ENCODE results near the gene FAM181B.
A peak's percentile ranks its signal among the peaks of the same experiment; 100 is the strongest.

FAM181B gene, protein sequence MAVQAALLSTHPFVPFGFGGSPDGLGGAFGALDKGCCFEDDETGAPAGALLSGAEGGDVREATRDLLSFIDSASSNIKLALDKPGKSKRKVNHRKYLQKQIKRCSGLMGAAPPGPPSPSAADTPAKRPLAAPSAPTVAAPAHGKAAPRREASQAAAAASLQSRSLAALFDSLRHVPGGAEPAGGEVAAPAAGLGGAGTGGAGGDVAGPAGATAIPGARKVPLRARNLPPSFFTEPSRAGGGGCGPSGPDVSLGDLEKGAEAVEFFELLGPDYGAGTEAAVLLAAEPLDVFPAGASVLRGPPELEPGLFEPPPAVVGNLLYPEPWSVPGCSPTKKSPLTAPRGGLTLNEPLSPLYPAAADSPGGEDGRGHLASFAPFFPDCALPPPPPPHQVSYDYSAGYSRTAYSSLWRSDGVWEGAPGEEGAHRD

DNA sequence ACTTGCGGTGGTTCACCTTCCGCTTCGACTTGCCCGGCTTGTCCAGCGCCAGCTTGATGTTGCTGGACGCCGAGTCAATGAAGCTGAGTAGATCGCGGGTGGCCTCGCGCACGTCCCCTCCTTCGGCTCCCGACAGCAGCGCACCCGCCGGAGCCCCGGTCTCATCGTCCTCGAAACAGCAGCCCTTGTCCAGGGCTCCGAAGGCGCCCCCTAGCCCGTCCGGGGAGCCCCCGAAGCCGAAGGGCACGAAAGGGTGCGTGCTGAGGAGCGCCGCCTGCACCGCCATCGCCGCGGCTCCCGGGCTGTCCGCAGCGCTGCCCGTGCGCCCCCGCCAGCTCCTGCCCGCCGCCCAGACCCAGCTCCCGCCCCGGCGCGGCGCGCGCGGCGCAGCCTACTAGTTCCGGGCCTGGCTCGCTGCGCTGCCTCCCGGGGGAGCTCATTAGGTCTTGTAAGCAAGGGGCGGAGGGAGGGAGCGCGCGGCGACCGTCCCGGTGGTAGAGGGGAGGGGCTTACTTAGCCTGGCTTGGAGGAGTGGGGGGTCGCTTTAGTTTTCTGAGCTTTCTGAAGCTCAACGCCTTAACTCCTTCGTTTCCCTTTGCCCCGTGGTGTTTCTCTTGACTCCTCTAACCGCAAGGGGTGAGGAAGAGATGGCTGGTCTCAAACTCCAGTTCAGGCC lies at the start of gene FAM181B:
FAM181B (minus strand) TSS at position 421 of the 676 bp plus-strand sequence; CDS start at position 286, 135 bp downstream.
- no peak for FAIRE-seq

DNA sequence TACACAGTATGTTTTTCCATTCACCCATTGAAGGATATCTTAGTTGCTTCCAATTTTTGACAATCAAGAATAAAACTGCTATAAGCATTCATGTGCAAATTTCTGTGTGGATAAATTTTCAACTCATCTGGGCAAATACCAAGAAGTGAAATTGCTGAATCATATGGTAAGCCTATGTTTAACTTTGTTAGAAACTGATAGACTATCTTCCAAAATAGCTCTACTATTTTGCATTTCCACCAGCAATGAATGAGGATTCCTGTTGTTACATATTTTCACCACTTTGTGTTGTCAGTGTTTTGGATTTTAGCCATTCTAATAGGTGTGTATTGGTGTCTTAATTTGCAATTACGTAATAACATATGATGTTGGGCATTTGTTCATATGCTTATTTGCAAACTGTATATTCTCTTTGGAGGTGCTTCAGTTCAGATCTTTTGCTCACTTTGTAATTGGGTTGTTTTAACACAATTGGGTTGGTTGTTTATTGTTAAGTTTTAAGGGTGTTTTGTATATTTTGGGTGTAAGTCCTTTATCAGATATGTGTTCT lies 49.2 kb upstream of the FAM181B start:
- no peak for FAIRE-seq

DNA sequence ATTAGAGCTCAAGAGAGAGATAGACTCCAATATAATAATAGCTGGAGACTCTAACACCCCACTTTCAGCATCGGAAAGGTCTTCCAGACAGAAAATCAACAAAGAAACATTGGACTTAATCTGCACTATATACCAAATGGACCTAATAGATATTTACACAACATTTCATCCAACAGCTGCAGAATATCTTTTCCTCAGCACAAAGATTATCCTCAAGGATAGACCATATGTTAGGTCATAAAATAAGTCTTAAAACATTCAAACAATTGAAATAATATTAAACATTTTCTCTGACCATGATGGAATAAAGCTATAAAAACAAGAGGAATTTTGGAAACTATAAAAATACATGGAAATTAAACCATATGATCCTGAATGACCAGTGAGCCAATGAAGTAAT lies 45.1 kb upstream of the FAM181B start:
- FAIRE-seq = no peak

DNA sequence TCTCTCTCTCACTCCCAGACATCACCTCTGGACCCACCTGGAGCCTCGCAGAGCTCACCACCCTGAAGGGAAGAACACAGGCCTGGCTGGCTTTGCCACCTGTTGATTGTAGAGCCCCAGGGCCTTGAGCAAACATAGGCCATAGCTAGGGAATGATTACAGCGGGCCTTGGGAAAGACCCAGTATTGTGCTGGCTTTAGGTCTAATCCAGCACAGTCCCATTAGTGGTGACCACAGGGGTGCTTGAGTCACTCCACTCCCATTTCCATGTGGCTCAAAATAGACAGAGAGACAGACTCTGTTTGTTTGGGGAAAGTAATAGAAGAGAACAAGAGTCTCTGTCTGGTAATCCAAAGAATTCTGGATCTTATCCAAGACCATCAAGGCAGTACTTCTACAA lies 42.7 kb upstream of the FAM181B start:
- FAIRE-seq = no peak

DNA sequence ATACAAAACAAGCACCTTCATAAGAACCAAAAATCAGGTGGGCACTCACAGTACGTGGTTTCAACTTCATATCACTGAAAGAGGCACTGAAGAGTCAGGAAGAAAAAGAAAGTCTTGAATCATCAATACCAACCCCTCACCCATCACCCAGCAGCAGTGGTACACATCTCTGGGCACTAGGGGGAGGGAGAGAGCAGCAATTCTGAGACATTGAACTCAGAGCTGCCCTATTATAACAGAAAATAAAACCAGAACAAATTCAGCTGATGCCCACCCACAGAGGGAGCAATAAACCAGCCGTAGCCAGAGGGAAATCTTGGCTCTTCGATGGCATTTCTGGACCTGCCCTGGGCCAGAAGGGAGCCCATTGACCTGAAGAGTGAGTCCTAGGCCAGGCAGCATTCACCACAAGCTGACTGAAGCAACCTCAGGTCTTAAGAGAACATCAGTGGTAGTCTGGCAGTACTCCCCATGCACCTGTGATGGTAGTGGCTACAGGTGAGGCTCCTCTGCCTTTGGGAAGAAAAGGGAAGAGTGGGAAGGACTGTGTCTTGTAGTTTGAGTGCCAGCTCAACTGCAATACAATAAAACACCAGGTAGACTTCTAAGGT lies 42.2 kb upstream of the FAM181B start:
- no peak for FAIRE-seq

DNA sequence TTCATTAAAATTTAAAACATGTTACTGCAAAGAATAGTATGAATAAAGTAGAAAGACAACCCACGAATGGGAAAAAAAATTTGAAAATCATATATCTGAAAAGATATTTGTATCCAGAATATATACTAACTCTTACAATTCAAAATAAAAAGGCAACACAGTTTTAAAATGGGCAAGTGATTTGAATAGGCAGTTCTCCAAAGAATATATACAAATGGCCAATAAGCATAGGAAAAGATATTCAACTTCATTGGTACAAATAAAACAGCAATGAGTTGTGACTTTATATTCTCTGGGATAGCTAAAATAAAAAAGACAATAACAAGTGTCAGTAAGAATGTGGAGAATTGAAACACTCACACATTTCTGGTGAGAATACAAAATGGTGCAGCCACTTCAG lies 41.6 kb upstream of the FAM181B start:
- FAIRE-seq = no peak

DNA sequence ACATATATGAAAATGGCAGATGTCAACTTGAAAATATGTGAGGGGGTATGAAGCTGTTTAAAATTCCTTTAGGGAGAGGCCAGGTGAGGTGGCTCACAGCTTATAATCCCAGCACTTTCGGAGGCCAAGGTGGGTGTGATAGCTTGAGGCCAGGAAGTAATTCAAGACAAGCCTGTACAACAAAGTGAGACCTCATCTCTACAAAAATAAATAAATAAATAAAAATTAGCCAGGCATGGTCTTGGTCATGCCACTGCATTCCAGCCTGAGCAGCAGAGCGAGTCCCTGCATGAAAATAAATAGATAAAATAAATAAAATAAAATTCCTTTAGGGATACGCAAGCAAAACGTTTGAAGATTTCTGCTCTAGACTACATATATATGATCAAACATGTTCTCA lies 38.1 kb upstream of the FAM181B start:
- no peak for FAIRE-seq

DNA sequence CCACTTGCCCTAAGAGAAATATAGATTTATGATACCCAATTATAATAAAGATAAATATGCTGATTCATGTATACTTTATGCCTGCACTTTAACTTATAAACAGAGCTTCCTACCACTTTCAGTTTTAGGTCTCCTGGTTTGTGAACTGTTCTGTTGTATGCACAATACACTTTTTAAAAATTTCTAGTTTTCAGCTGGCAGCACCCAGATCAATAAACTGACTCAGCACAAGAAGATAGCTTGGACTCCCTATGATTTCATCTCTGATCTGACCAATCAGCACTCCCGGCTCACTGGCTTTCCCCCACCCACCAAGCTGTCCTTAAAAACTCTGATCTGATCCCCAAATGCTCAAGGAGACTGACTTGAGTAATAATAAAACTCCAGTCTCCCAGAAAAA lies 33.5 kb upstream of the FAM181B start:
- no peak for FAIRE-seq

DNA sequence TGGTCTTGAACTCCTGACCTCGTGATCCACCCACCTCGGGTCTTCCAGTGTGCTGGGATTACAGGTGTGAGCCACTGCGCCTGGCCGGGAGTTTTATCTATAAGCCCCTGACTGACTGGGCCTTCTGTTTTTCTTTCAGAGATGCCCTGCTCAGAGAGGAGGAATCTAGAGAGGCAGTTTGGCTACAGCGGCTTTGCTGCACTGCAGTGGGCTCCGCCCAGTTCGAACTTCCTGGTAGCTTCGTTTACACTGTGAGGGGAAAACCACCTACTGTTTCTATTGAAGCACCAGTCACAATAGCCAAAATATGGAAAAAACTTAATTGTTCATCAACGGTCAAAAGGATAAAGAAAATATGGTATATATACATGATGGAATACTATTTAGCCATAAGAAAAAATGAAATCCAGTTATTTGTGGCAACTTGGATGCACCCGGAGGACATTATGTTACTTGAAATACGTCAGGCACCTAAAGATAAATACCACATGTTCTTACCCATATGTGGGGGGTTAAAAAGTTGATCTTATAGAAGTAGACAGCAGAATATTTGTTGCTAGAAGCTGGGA lies 31.9 kb upstream of the FAM181B start:
- FAIRE-seq = no peak

DNA sequence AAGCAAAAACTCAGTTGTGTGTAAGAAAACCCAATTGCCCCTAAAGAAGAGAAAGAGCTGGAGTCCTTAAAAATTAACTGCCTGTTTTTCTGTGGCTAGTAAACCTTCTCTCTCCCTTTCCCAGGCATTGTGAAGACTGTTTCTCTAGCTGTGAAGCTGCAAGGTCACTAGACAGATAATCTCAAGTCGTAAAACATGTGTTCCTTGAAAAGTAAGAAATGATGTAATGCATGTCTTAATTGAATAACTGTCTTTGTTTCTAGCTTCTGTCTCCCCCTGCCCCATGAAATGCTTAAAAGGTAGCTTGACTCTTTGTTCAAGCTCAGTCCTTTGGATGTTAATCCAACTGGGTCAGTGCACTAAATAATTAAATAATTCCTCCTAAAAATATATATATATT lies 29.5 kb upstream of the FAM181B start:
- FAIRE-seq = no peak

DNA sequence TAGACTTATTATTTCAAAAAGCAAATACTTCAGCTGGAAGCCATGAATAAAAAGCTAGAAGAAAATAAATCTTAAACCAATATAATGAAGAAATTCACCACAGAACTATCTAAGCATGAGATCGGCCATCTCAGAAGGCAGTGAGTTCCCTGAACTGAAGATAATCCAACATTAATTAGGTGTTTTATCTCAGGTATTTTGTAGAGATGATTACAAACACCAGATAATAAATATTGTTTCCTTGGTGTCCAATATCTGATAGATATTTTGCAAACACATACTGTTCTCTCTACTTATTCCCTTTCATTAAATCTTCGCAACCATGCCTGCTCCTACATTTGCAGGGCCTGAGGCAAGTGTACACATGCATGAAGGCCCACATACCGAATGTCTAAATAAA lies 26.0 kb upstream of the FAM181B start:
- no peak for FAIRE-seq

DNA sequence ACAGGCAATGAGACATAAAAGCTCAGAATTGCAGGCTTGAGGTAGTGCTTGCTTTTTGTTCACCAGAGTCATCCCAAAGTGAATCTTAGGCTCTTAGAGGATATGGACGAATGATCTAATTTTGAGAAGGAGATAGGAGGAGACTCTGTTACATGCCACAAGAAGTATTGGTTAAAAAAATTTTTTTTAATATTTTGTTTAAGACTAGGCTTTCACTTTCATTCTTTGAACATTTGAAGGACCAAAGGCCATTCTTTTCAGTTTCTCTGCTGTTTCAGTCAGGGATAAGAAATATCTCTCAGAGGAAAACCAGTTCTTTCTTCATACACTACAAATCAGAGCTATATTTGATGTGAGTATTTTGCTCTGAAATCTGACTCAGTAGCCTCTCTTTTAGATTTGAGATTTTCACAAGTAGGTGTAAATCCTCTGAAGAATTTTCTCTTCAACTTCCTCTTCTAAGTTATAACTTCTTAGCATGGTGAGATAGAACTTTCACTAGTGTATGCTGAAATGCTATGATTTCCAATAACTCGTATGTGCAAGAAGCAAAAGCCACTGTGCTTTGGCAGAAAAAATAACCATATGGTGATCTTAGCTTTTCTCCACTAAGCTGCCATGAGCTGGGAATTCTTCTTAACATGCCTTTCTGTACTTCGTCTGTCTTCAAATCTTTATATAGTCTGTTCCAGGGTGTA lies 24.1 kb upstream of the FAM181B start:
- FAIRE-seq = peak; percentile 27

DNA sequence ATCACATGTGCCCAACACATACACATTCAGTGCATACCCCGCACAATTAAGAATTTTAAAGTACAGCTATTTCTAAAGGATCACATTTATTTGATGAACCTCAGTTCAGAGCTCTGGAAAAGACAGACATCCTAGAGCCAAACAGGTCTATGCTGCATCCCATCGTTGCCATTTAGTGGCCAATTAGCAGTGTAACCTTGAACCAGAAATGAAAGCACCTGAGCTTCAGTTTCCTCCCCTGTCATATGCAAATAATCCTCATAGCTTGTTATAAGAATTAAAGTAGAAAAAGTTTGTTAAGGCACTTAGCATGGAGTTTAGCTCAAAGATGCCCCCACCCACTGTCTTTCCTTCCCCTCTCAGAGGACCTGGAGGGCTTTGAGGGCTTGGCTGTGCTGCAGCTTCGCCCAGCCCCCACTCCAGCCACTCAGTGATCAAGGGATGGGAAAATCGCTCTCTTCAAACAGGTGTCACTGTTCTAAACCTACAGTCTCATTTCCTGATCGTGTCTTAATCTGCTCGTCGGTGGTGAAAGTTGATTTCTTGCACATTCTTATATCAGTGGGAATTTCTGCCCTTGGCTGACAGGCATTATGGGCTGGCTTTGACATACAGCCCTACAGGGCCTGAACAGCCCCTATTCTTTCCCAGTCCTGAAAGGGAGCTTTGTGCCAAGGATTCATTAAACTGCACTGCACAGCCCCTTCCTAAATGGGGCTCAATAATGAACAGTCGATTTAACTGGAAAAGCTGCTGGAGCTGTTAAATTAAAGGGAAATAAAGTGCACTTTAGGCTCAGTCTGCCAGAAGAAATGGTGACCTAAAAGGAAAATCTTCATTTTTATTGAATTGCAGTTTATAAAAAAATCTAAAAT lies 23.3 kb upstream of the FAM181B start:
- FAIRE-seq = no peak

DNA sequence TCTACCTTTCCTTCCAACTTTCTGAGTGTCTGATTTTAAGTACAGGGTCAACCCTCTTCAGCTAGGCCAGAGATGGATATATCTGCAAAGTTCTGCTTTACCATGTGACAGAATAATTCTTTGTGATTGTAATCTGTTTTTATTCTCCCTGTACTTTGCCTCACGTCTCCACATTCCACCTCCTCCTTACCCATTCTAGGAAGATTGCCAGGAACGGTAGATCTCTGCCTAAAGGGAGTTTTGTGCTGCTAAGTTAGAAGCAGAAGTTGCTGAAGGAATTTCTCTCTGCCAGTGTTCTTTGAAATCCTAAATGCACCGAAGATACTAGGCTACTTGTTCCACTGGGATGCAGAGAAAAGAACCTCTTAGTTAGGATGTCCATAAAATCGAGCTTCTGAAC lies 20.7 kb upstream of the FAM181B start:
- no peak for FAIRE-seq

DNA sequence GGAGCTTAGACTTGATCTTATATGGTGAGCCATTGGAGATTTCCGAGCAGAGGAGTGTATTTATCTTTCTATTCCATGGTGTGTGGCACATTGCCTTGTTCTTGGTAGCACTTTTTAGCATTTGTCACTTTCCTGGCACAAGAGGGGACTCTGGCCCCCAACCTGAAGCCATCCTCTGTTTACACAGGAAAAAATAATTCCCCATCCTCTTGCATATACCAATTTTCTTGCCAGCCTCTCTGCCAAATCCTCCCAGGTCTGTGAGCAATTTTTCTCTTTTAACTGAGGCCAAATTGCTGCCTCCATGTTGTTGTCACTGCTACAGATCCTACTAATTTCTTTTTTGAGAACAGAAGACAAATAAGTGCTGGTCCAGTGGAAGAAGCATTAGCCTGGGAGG lies 20.3 kb upstream of the FAM181B start:
- no peak for FAIRE-seq

DNA sequence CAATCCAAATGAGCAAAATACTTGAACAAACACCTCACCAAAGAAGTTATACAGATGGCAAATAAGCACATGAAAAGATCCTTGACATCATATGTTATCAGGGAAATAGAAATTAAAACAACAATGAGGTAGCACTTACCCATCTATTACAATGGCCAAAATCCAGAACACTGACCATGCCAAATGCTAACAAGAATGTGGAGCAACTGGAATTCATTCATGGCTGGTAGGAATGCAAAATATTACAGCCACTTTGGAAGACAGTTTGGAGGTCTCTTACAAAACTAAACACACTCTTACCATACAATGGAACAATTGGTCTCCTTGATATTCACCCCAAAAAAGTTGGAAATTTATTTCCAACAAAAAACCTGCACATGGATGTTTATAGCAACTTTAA lies 19.1 kb upstream of the FAM181B start:
- no peak for FAIRE-seq

DNA sequence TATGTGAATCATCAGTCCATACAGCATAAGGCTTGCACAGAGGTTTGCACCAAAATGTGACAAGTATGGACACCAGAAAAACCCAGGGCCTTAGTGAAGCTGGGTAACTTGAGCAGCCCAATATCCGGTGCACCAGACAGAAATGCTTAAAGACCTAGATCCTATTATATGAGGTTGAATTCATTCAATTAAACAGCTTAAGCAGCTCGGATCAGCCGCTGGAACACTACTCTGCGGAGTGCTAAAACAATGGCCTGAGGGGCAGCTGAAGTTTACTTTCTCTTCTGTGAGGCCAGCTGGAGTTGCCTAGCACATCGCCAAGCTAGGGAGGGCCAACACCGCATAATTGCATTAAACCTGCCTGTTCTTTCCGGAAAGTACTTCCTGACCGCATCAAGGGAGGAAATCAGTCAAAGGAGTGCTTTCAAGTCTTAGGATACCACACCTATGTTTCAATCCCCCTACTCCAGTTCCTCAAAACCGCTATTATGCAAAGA lies 17.0 kb upstream of the FAM181B start:
- FAIRE-seq = peak; percentile 9

DNA sequence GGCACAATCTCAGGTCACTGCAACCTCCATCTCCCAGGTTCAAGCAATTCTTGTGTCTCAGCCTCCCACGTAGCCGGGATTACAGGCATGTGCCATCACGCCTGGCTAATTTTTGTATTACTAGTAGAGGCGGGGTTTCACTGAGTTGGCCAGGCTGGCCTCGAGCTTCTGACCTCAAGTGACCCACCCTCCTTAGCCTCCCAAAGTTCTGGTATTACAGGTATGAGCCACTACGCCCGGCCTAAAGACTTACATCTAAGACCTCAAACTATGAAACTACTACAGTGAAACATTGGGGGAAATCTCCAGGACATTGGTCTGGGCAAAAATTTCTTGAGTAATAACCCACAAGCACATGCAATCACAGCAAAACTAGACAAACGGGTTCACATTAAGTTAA lies 13.8 kb upstream of the FAM181B start:
- no peak for FAIRE-seq

DNA sequence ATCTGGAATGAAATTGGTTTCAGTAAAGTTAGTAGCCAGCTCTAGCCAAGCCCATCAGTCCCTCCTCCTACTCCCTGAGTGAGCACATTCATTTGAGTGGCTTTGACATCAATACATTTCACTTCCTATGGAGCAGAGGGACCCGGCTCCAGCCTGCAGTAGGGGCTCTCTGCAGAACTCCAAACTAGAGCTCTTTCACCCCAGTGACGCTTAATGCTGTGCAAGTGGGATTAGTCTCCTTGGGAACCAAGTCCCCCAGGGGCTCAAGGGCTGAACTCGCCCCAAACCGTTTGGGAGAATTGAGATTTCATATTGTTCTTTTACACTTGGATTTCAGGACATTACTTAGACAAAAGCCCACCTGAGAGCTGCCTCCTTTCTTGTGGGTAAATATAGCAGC lies 4.4 kb upstream of the FAM181B start:
- no peak for FAIRE-seq

DNA sequence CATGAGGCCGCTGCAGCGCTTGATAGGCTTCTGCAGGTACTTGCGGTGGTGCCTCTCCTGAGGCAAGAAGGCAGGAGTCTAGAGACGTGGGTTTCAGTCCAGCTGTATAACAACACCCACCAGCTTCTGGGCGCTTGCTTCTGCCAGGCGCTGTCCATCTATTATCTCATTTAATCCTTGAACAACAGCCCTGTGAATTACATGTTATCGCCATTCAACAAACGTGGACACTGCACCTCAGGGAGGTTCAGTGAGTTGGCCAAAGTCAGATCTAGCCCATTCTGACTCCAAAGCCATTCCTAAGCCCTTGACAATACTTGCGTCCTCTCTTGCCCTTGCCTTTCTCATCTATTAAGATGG lies 436 bp upstream of the FAM181B start:
- FAIRE-seq = no peak

DNA sequence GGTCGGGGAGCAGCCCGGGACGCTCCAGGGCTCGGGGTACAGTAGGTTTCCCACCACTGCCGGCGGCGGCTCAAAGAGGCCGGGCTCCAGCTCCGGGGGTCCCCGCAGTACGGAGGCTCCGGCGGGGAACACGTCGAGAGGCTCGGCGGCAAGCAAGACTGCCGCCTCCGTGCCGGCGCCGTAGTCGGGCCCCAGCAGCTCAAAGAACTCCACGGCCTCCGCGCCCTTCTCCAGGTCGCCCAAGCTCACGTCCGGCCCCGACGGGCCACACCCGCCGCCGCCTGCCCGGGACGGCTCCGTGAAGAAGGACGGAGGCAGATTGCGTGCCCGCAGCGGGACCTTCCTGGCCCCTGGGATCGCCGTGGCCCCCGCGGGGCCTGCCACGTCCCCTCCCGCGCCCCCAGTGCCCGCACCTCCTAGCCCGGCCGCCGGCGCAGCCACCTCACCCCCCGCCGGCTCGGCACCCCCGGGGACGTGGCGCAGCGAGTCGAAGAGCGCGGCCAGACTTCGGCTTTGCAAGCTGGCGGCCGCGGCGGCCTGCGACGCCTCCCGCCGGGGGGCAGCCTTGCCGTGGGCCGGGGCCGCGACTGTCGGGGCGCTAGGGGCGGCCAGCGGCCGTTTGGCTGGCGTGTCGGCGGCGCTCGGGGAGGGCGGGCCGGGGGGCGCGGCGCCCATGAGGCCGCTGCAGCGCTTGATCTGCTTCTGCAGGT lies 775 bp downstream of the FAM181B start:
- FAIRE-seq = no peak

Data from islet of Langerhans (tissue), 1 donor.